Measurements from ENCODE around the gene TMEM44.

DNA sequence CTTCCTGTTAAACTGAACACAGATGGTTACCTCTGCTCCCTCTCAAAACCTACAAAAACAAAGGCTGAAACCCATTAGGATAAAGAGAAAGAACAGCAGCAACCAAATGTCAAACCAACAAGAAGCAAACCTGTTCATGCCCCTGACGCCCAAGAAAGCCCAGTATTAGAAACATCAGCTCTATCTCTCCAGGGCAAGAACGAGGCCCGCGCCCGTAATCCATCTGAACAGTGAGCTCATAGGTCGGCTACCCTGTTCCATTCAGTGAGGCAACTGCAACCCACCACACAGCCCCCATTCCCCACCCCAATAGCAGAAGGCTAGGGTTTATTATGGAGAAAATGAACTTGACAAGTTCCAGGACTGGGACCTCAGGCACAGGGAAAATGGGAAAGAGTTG lies 28.7 kb upstream of the TMEM44 start:
- no peak for TF ChIP-seq POLR2AphosphoS5 (IDR thresholded peaks at IDR 0.05; ENCODE audit: low read depth, low read length)
- no peak for TF ChIP-seq CTCF (IDR thresholded peaks at IDR 0.05)
- no peak for TF ChIP-seq REST (IDR thresholded peaks at IDR 0.05; ENCODE audit: insufficient read depth in 1 of 2, low read depth in 2 of 2, low read length in 1 of 2)
- no peak for TF ChIP-seq TCF7L2 (IDR thresholded peaks at IDR 0.05; ENCODE audit: low read depth, low read length)
- no peak for TF ChIP-seq SIN3A (IDR thresholded peaks at IDR 0.05; ENCODE audit: borderline replicate concordance, insufficient read depth, low read depth, low read length)
